H9 (cell line): ENCODE measurements around the gene CRISPLD2. TPM values are rescaled to one million over a fixed set of nuclear protein-coding genes. Genes with fewer than 3 reads are reported as not detected.

Source experiments
- DNase-seq: peaks from one replicate; pipeline ENCODE4 v3.0.0-alpha.2; 2017
- H2AFZ ChIP-seq: one replicate; pipeline ENCODE4 v1.6.1; 2013; ENCODE audit warnings: mild to moderate bottlenecking, low read length, control low read depth, moderate library complexity
- H2AK5ac ChIP-seq: 2 replicates; pipeline ENCODE4 v1.6.1; 2013; ENCODE audit warnings: low read length, control low read depth, mixed read lengths; ENCODE audit not compliant: insufficient read length
- H2BK120ac ChIP-seq: one replicate; pipeline ENCODE4 v1.6.1; 2013; ENCODE audit warnings: low read depth, mild to moderate bottlenecking, low read length, control low read depth, inconsistent platforms; ENCODE audit not compliant: poor library complexity, severe bottlenecking
- H2BK12ac ChIP-seq: 2 replicates; pipeline ENCODE4 v1.6.1; 2013; ENCODE audit warnings: low read length, control low read depth, mixed read lengths, low read depth; ENCODE audit not compliant: insufficient read length
- H2BK15ac ChIP-seq: 2 replicates; pipeline ENCODE4 v1.6.1; 2013; ENCODE audit warnings: low read depth, low read length, control low read depth
- H2BK20ac ChIP-seq: one replicate; pipeline ENCODE4 v1.6.1; 2013; ENCODE audit warnings: low read depth, mild to moderate bottlenecking, low read length, control low read depth, inconsistent platforms; ENCODE audit not compliant: poor library complexity, severe bottlenecking
- H2BK5ac ChIP-seq: 2 replicates; pipeline ENCODE4 v1.6.1; 2013; ENCODE audit warnings: low read length, control low read depth, mixed read lengths; ENCODE audit not compliant: insufficient read length
- H3K14ac ChIP-seq: 2 replicates; pipeline ENCODE4 v1.6.1; 2013; ENCODE audit warnings: low read length, control low read depth; ENCODE audit not compliant: insufficient read depth
- H3K18ac ChIP-seq: 2 replicates; pipeline ENCODE4 v1.6.1; 2013; ENCODE audit warnings: low read depth, mild to moderate bottlenecking, mixed read lengths, low read length, control low read depth; ENCODE audit not compliant: insufficient read length
- H3K23ac ChIP-seq: 2 replicates; pipeline ENCODE4 v1.6.1; 2013; ENCODE audit warnings: low read length, control low read depth, mixed read lengths, low read depth; ENCODE audit not compliant: insufficient read length
- H3K23me2 ChIP-seq: 2 replicates; pipeline ENCODE4 v1.6.1; 2013; ENCODE audit warnings: low read depth, mild to moderate bottlenecking, mixed read lengths, low read length, control low read depth; ENCODE audit not compliant: insufficient read length, poor library complexity, severe bottlenecking
- H3K27ac ChIP-seq: 2 replicates; pipeline ENCODE4 v1.5.1; 2013; ENCODE audit warnings: low read length, control low read depth, mixed read lengths, low read depth; ENCODE audit not compliant: insufficient read length
- H3K27me3 ChIP-seq: 2 replicates; pipeline ENCODE4 v1.6.1; 2013; ENCODE audit warnings: low read length, control low read depth, inconsistent platforms; ENCODE audit not compliant: insufficient read depth
- H3K4ac ChIP-seq: 2 replicates; pipeline ENCODE4 v1.6.1; 2013; ENCODE audit warnings: low read depth, mild to moderate bottlenecking, control low read depth, inconsistent platforms, low read length, moderate library complexity
- H3K4me1 ChIP-seq: 2 replicates; pipeline ENCODE4 v1.6.1; 2013; ENCODE audit warnings: low read length, control low read depth, inconsistent platforms; ENCODE audit not compliant: insufficient read depth
- H3K4me2 ChIP-seq: 2 replicates; pipeline ENCODE4 v1.6.1; 2013; ENCODE audit warnings: low read length, control low read depth, mixed read lengths; ENCODE audit not compliant: insufficient read length, insufficient read depth
- H3K56ac ChIP-seq: 2 replicates; pipeline ENCODE4 v1.6.1; 2013; ENCODE audit warnings: low read depth, mild to moderate bottlenecking, mixed read lengths, low read length, control low read depth; ENCODE audit not compliant: insufficient read length
- H3K79me1 ChIP-seq: 2 replicates; pipeline ENCODE4 v1.6.1; 2013; ENCODE audit warnings: low read depth, mild to moderate bottlenecking, moderate library complexity, low read length, control low read depth, inconsistent platforms; ENCODE audit not compliant: insufficient read depth, poor library complexity, severe bottlenecking
- H3K79me2 ChIP-seq: 2 replicates; pipeline ENCODE4 v1.6.1; 2013; ENCODE audit warnings: low read length, control low read depth, inconsistent platforms; ENCODE audit not compliant: insufficient read depth
- H3K9ac ChIP-seq: 2 replicates; pipeline ENCODE4 v1.6.1; 2013; ENCODE audit warnings: low read length, control low read depth, mixed read lengths; ENCODE audit not compliant: insufficient read length; ENCODE audit errors: extremely low read depth
- H3K9me3 ChIP-seq: one replicate; pipeline ENCODE4 v1.6.1; 2013; ENCODE audit warnings: low read depth, low read length, inconsistent platforms; ENCODE audit not compliant: control insufficient read depth
- H3T11ph ChIP-seq: one replicate; pipeline ENCODE4 v1.6.1; 2013; ENCODE audit warnings: mild to moderate bottlenecking, low read length, control low read depth, inconsistent platforms
- H4K20me1 ChIP-seq: one replicate; pipeline ENCODE4 v1.6.1; 2013; ENCODE audit not compliant: control insufficient read depth, insufficient read length, insufficient read depth
- H4K5ac ChIP-seq: 2 replicates; pipeline ENCODE4 v1.6.1; 2013; ENCODE audit warnings: low read depth, mild to moderate bottlenecking, mixed read lengths, low read length, control low read depth; ENCODE audit not compliant: insufficient read length
- H4K8ac ChIP-seq: replicated peaks from 2 replicates; pipeline ENCODE4 v1.6.1; 2013; ENCODE audit warnings: low read length, control low read depth, mixed read lengths, low read depth; ENCODE audit not compliant: insufficient read length
- H4K91ac ChIP-seq: 2 replicates; pipeline ENCODE4 v1.6.1; 2013; ENCODE audit warnings: low read depth, mild to moderate bottlenecking, moderate library complexity, mixed read lengths, low read length, control low read depth; ENCODE audit not compliant: insufficient read length
- H3K27ac Mint-ChIP-seq, 3 experiments: 2 replicates in 2 of 3; 3 replicates in 1 of 3; pipeline ENCODE4 v1.8.0; 2020 to 2021; ENCODE audit warnings: mixed read lengths in 3 of 3, mild to moderate bottlenecking in 1 of 3, moderate library complexity in 1 of 3
- H3K27me3 Mint-ChIP-seq: 2 replicates; pipeline ENCODE4 v1.8.0; 2021; ENCODE audit warnings: low read depth, mild to moderate bottlenecking, moderate library complexity, mixed read lengths
- H3K36me3 Mint-ChIP-seq, 3 experiments: 2 replicates in 2 of 3; 3 replicates in 1 of 3; pipeline ENCODE4 v1.8.0; 2020 to 2021; ENCODE audit warnings: low read depth in 3 of 3, mixed read lengths in 3 of 3; ENCODE audit not compliant: insufficient read depth in 1 of 3
- H3K4me1 Mint-ChIP-seq, 2 experiments: 2 replicates each; pipeline ENCODE4 v1.8.0; 2020; ENCODE audit warnings: mixed read lengths in 2 of 2
- H3K4me3 Mint-ChIP-seq, 2 experiments: 2 replicates in 1 of 2; 3 replicates in 1 of 2; pipeline ENCODE4 v1.8.0; 2020 to 2021; ENCODE audit warnings: mild to moderate bottlenecking in 2 of 2, mixed read lengths in 2 of 2, moderate library complexity in 1 of 2
- H3K9me3 Mint-ChIP-seq, 2 experiments: 2 replicates in 1 of 2; 3 replicates in 1 of 2; pipeline ENCODE4 v1.8.0; 2020; ENCODE audit warnings: mild to moderate bottlenecking in 2 of 2, mixed read lengths in 2 of 2, moderate library complexity in 1 of 2
- CTCF ChIP-seq: fragments of 200-600 bp; sonication (generic); conservative IDR thresholded peaks from 3 replicates; pipeline ENCODE4 v1.8.0; 2021; ENCODE audit warnings: antibody characterized with exemption, mild to moderate bottlenecking
- WGBS: extraction: QIAGEN DNeasy Blood & Tissue Kit; methylation state at CpG from one replicate; pipeline ENCODE4 v1.1.7; 2013; ENCODE audit warnings: missing lambda C conversion rate, low lambda C conversion rate, mixed read lengths; ENCODE audit not compliant: insufficient read length; ENCODE audit errors: extremely low coverage; 5-methylcytosine and 5-hydroxymethylcytosine counted together
- total RNA-seq: library from RNA; stranded (reverse); gene quantifications from 2 replicates; pipeline ENCODE4 v1.2.1, GENCODE V29; 2021

The CRISPLD2 gene
- total RNA-seq, 1 experiment from 2014 or later: 2.3 TPM

- H3K27me3 ChIP-seq: no peaks in the 10 kb centered on the region
- peaks cover 0 to 3% (median 0%) of the 10 kb centered on the region in 3 experiments; a peak in 2 of 7 replicates for H3K36me3 Mint-ChIP-seq
- no peak overlapping the region for H4K5ac ChIP-seq
- H3K79me2 ChIP-seq: no peaks in the 10 kb centered on the region
- no peaks in the 10 kb centered on the region for H3K79me1 ChIP-seq
- H2BK5ac ChIP-seq: no peak overlapping the region
- no peak overlapping the region for H2AK5ac ChIP-seq
- no CpG with 5 or more reads among the region's 9 CpGs for WGBS
- no peak overlapping the region for H3K27ac ChIP-seq
- no peak overlapping the region for H3K4me3 Mint-ChIP-seq
- no peaks in the 10 kb centered on the region for H3K4me1 ChIP-seq
- H3K14ac ChIP-seq: no peak overlapping the region
- peaks cover 6% of the 10 kb centered on the region in 2 experiments for H3K4me1 Mint-ChIP-seq
- no peaks in the 10 kb centered on the region for H3K9me3 ChIP-seq
- DNase-seq: no peak
- H4K91ac ChIP-seq: no peak overlapping the region
- H3K9ac ChIP-seq: no peak overlapping the region
- no peak overlapping the region; a peak in 1 of 7 replicates for H3K27ac Mint-ChIP-seq
- no peak overlapping the region for H3T11ph ChIP-seq
- H2BK12ac ChIP-seq: no peak overlapping the region
- no peak overlapping the region for H3K18ac ChIP-seq
- TF ChIP-seq CTCF: no peak
- H3K23ac ChIP-seq: no peak overlapping the region
- H3K4me2 ChIP-seq: no peak overlapping the region
- H3K56ac ChIP-seq: no peak overlapping the region
- H3K27me3 Mint-ChIP-seq: peaks cover 7% of the 10 kb centered on the region
- H2BK20ac ChIP-seq: no peak overlapping the region
- H3K9me3 Mint-ChIP-seq: peaks cover 3 to 6% of the 10 kb centered on the region in 2 experiments; a peak in 3 of 5 replicates
- H2AFZ ChIP-seq: no peak overlapping the region
- H2BK15ac ChIP-seq: no peak overlapping the region
- no peak overlapping the region for H3K4ac ChIP-seq
- H3K23me2 ChIP-seq: no peaks in the 10 kb centered on the region
- no peak overlapping the region for H2BK120ac ChIP-seq
- no peaks in the 10 kb centered on the region for H4K20me1 ChIP-seq
- no peak overlapping the region for H4K8ac ChIP-seq
Observed at GRCh38 chr16:84803146-84803545, 16.6 kb upstream of the CRISPLD2 start.
